HepG2 (cell line): ENCODE measurements around the gene CTCF. TPM values are rescaled to one million over a fixed set of nuclear protein-coding genes. Genes with fewer than 3 reads are reported as not detected.

ENCODE experiments used
- ATM ChIP-seq: fragments of 450-650 bp; IDR thresholded peaks from 2 replicates; pipeline ENCODE4 v1.7.1; 2017; ENCODE audit warnings: mild to moderate bottlenecking, borderline replicate concordance
- CBX2 ChIP-seq, 2 experiments: fragments of 200-600 bp in 1 of 2; sonication (generic); formaldehyde crosslinking in 1 of 2; IDR thresholded peaks; 2 replicates each; pipeline versions ENCODE4 v1.7.0 to v1.8.1; 2018 to 2022; ENCODE audit warnings: low read depth in 2 of 2, low read length in 1 of 2, mild to moderate bottlenecking in 1 of 2, missing genetic modification reagents in 1 of 2
- CHD2 ChIP-seq: IDR thresholded peaks from 2 replicates; pipeline ENCODE4 v1.6.1; 2011; ENCODE audit warnings: low read depth, low read length, improper control_type of control experiment
- DDIT3 ChIP-seq: sonication (generic); formaldehyde crosslinking; IDR thresholded peaks from 2 replicates; pipeline ENCODE4 v1.4.0; 2020; ENCODE audit warnings: mild to moderate bottlenecking, missing genetic modification reagents
- DMAP1 ChIP-seq: IDR thresholded peaks from 2 replicates; pipeline ENCODE4 v1.6.1; 2016
- KLF12 ChIP-seq: sonication (generic); formaldehyde crosslinking; IDR thresholded peaks from 2 replicates; pipeline ENCODE4 v1.4.0; 2020; ENCODE audit warnings: missing genetic modification reagents, borderline replicate concordance
- NCOR1 ChIP-seq: fragments of 200-600 bp; sonication (generic); IDR thresholded peaks from 2 replicates; pipeline ENCODE4 v1.7.0; 2017; ENCODE audit warnings: antibody characterized with exemption, low read length, borderline replicate concordance
- PITX1 ChIP-seq: sonication (generic); formaldehyde crosslinking; IDR thresholded peaks from 2 replicates; pipeline ENCODE4 v1.5.1; 2020; ENCODE audit warnings: mild to moderate bottlenecking, missing genetic modification reagents
- SRSF1 ChIP-seq: fragments of 200-400 bp; formaldehyde crosslinking; optimal IDR thresholded peaks from 2 replicates; pipeline ENCODE3; 2017; ENCODE audit warnings: mild to moderate bottlenecking, low read depth, low read length, moderate library complexity
- TFDP2 ChIP-seq: sonication (generic); formaldehyde crosslinking; IDR thresholded peaks from 2 replicates; pipeline ENCODE4 v1.4.0; 2020; ENCODE audit warnings: missing genetic modification reagents
- TGIF2 ChIP-seq: IDR thresholded peaks from 2 replicates; pipeline ENCODE4 v1.6.1; 2016; ENCODE audit warnings: control low read depth, missing compliant biosample characterization
- TOPORS ChIP-seq: sonication (generic); formaldehyde crosslinking; IDR thresholded peaks from 2 replicates; pipeline ENCODE4 v1.8.0; 2023; ENCODE audit warnings: mild to moderate bottlenecking, missing genetic modification reagents
- YY1 ChIP-seq: IDR thresholded peaks from 2 replicates; pipeline ENCODE4 v1.6.1; 2011; ENCODE audit warnings: low read length, low read depth, moderate library complexity, mild to moderate bottlenecking; ENCODE audit not compliant: insufficient read depth, insufficient replicate concordance
- ZBTB3 ChIP-seq: sonication (generic); formaldehyde crosslinking; IDR thresholded peaks from 2 replicates; pipeline ENCODE4 v1.4.0; 2020; ENCODE audit warnings: low read depth, mild to moderate bottlenecking, moderate library complexity, missing genetic modification reagents, borderline replicate concordance
- ZBTB43 ChIP-seq: sonication (generic); formaldehyde crosslinking; conservative IDR thresholded peaks from 2 replicates; pipeline ENCODE4 v1.4.0; 2020; ENCODE audit warnings: missing genetic modification reagents
- ZBTB8A ChIP-seq: sonication (generic); formaldehyde crosslinking; IDR thresholded peaks from 2 replicates; pipeline ENCODE4 v1.4.0; 2020; ENCODE audit warnings: mild to moderate bottlenecking, low read depth, missing genetic modification reagents, borderline replicate concordance
- ZFP36 ChIP-seq: fragments of 150-350 bp; IDR thresholded peaks from 2 replicates; pipeline ENCODE4 v1.6.1; 2018; ENCODE audit warnings: borderline replicate concordance, low read length, low read depth; ENCODE audit not compliant: partially characterized antibody
- ZFP37 ChIP-seq: sonication (generic); formaldehyde crosslinking; IDR thresholded peaks from 2 replicates; pipeline ENCODE4 v1.4.0; 2020; ENCODE audit warnings: missing genetic modification reagents, borderline replicate concordance
- ZNF160 ChIP-seq: sonication (generic); formaldehyde crosslinking; IDR thresholded peaks from 2 replicates; pipeline ENCODE4 v1.8.0; 2022; ENCODE audit warnings: mild to moderate bottlenecking, inconsistent platforms, missing genetic modification reagents
- ZNF225 ChIP-seq: sonication (generic); formaldehyde crosslinking; IDR thresholded peaks from 2 replicates; pipeline ENCODE4 v1.4.0; 2020; ENCODE audit warnings: mild to moderate bottlenecking, missing genetic modification reagents
- ZNF253 ChIP-seq: sonication (generic); formaldehyde crosslinking; IDR thresholded peaks from 2 replicates; pipeline ENCODE4 v1.8.0; 2022; ENCODE audit warnings: mild to moderate bottlenecking, missing genetic modification reagents, borderline replicate concordance
- ZNF260 ChIP-seq: sonication (generic); formaldehyde crosslinking; IDR thresholded peaks from 2 replicates; pipeline ENCODE4 v1.4.0; 2020; ENCODE audit warnings: missing genetic modification reagents, low read depth, mild to moderate bottlenecking, borderline replicate concordance
- ZNF598 ChIP-seq: sonication (generic); formaldehyde crosslinking; IDR thresholded peaks from 2 replicates; pipeline ENCODE4 v1.5.1; 2020; ENCODE audit warnings: mild to moderate bottlenecking, missing genetic modification reagents, borderline replicate concordance
- ZNF629 ChIP-seq: sonication (generic); formaldehyde crosslinking; conservative IDR thresholded peaks from 2 replicates; pipeline ENCODE4 v1.5.0; 2020; ENCODE audit warnings: missing genetic modification reagents
- ZSCAN21 ChIP-seq: sonication (generic); formaldehyde crosslinking; IDR thresholded peaks from 2 replicates; pipeline ENCODE4 v1.8.0; 2022; ENCODE audit warnings: mild to moderate bottlenecking, missing genetic modification reagents, moderate library complexity, borderline replicate concordance
- ZSCAN5A ChIP-seq: sonication (generic); formaldehyde crosslinking; IDR thresholded peaks from 2 replicates; pipeline ENCODE4 v1.8.0; 2022; ENCODE audit warnings: mild to moderate bottlenecking, missing genetic modification reagents, borderline replicate concordance
- polyA plus RNA-seq, 8 experiments: library from polyadenylated mRNA; depleted of rRNA in 3 of 8; stranded (reverse) in 7 of 8; unstranded in 1 of 8; fragments of >200 nt; fragmentation: Illumina TruSeq in 4 of 8; extraction: Trizol in 4 of 8; gene quantifications; 2 replicates each; pipeline versions ENCODE4 v1.2.1 to v1.2.3, GENCODE V29; 2011 to 2016; ENCODE audit warnings: low read depth in 4 of 8, missing spikeins in 1 of 8, mixed read lengths in 1 of 8; ENCODE audit not compliant: insufficient read depth in 1 of 8
- total RNA-seq, 5 experiments: library from RNA; depleted of rRNA; stranded (reverse); fragments of >200 nt; fragmentation: Illumina TruSeq; extraction: Trizol; gene quantifications; 2 replicates each; pipeline ENCODE4 v1.2.3, GENCODE V29; 2016; ENCODE audit warnings: low read depth in 1 of 5

The CTCF gene
- total and polyA plus RNA-seq, 2 of the 13 experiments (the other 11 are each of a cell fraction or from before 2014, with no cell fraction given): 19.5 to 37.5 TPM

- TF ChIP-seq ZBTB43 (0 out of 2 replicates have a peak, but pooled peaks have one; percentile 40), ZNF225 (CRISPR knock-in tag) (no peak), ATM (no peak), ZNF160 (CRISPR knock-in tag) (no peak), TFDP2 (CRISPR knock-in tag) (no peak; the same call in 1 of the 2 replicates), ZSCAN5A (CRISPR knock-in tag) (no peak), PITX1 (CRISPR knock-in tag) (peak; percentile 63; the same call in 1 of the 2 replicates), ZSCAN21 (peak; percentile 67; the same call in 1 of the 2 replicates), ZFP36 (no peak), DDIT3 (CRISPR knock-in tag) (no peak), ZBTB8A (no peak), ZBTB3 (CRISPR knock-in tag) (no peak), CHD2 (no peak), TOPORS (CRISPR knock-in tag) (no peak), ZNF629 (CRISPR knock-in tag) (no peak; the same call in 1 of the 2 replicates), YY1 (peak; percentile 60), NCOR1 (no peak), ZNF253 (CRISPR knock-in tag) (no peak), ZNF598 (CRISPR knock-in tag) (no peak), TGIF2 (CRISPR knock-in tag) (0 out of 2 replicates have a peak, but pooled peaks have one; percentile 51), ZNF260 (CRISPR knock-in tag) (no peak), ZFP37 (CRISPR knock-in tag) (peak; percentile 59; the same call in 1 of the 2 replicates), CBX2 (IDR thresholded peaks at IDR 0.05; ENCODE audit: low read depth, low read length) (no peak), CBX2 (CRISPR knock-in tag; IDR thresholded peaks at IDR 0.05; ENCODE audit: low read depth) (no peak), KLF12 (CRISPR knock-in tag) (peak; percentile 89; the same call in 1 of the 2 replicates), SRSF1 (no peak), DMAP1 (CRISPR knock-in tag) (peak; percentile 78; the same call in 1 of the 2 replicates)
Observed at GRCh38 chr16:67521095-67521804, 41.1 kb upstream of the CTCF start (continued).
